T-helper 1 cell treated with Interleukin-12 subunit alpha and Interleukin-12 subunit beta and Interleukin-4 antibody, amounts not matched to agents 30 ng/mL and 1 ng/mL, for 36 hours (primary cell): ENCODE data around the gene CSAD. TPM values are rescaled to one million over a fixed set of nuclear protein-coding genes. Genes with fewer than 3 reads are reported as not detected.
"Not testable (repeated sequence)": the region's sequence is repeated elsewhere in the genome, so short reads cannot be mapped to it uniquely, and the experiment has no call there.

Experiments used
- intact Hi-C: fragments of 100-400 bp; cut with micrococcal nuclease; formaldehyde crosslinking; loops from one replicate; pipeline ENCODE4 v1.15.1; 2024
- total RNA-seq: library from RNA; stranded (reverse); gene quantifications from 2 replicates; pipeline ENCODE4 v1.2.3, GENCODE V29; 2022

CSAD gene
- total RNA-seq, 1 donor from 2014 or later = 30.7 TPM

GRCh38 chr12:53115112-53115890 is 65.4 kb downstream of the CSAD start:
- intact Hi-C loops = no loop called here

- intact Hi-C loops = no loop called here
Observed at GRCh38 chr12:53113951-53114350, 66.8 kb downstream of the CSAD start.

GRCh38 chr12:53113136-53113705 is 67.5 kb downstream of the CSAD start:
- intact Hi-C loops = no loop called here

GRCh38 chr12:53112431-53112830 is 68.3 kb downstream of the CSAD start:
- intact Hi-C loops = not testable (repeated sequence)

Other genes with a start within 250 kb of the CSAD start
- 0.88 and 1.0 TPM in 2 replicates for gene KRT18, start 231.8 kb downstream of the CSAD start, total RNA-seq
- 356 and 374 TPM in 2 replicates for gene EIF4B, start 174.5 kb downstream of the CSAD start, total RNA-seq
- 1.7 and 2.5 TPM in 2 replicates for gene TNS2, start 130.9 kb downstream of the CSAD start, total RNA-seq
- gene SPRYD3, start 101.5 kb downstream of the CSAD start, total RNA-seq = 33.9 and 35.7 TPM in 2 replicates
- not detected in 2 replicates for gene IGFBP6, start 83.3 kb downstream of the CSAD start, total RNA-seq
- not detected in 2 replicates for gene SOAT2, start 77.4 kb downstream of the CSAD start, total RNA-seq
- gene ZNF740, start 203 bp downstream of the CSAD start, total RNA-seq = 44.1 and 51.7 TPM in 2 replicates
- 734 and 751 TPM in 2 replicates for gene ITGB7, start 26.3 kb upstream of the CSAD start, total RNA-seq
- gene RARG, start 51.3 kb upstream of the CSAD start, total RNA-seq = 56.8 and 62.0 TPM in 2 replicates
- 58.2 and 63.4 TPM in 2 replicates for gene ESPL1, start 87.4 kb upstream of the CSAD start, total RNA-seq
- gene PFDN5, start 114.6 kb upstream of the CSAD start, total RNA-seq = 309 and 313 TPM in 2 replicates
- 53.2 and 57.0 TPM in 2 replicates for gene MYG1, start 118.8 kb upstream of the CSAD start, total RNA-seq
- 64.2 and 66.1 TPM in 2 replicates for gene AAAS, start 140.7 kb upstream of the CSAD start, total RNA-seq
- gene SP7, start 155.4 kb upstream of the CSAD start, total RNA-seq = 0.07 TPM in 1 of 2 replicates, not detected in the other
- gene SP1, start 199.3 kb upstream of the CSAD start, total RNA-seq = 75.7 and 78.0 TPM in 2 replicates
- gene AMHR2, start 242.9 kb upstream of the CSAD start, total RNA-seq = not detected in 2 replicates